HepG2 (cell line): ENCODE data around the gene GPRIN2. TPM values are rescaled to one million over a fixed set of nuclear protein-coding genes. Genes with fewer than 3 reads are reported as not detected.
A peak's percentile ranks its signal among the peaks of the same experiment; 100 is the strongest.

Experiments used
- ATAC-seq: fragments of 200-7000 bp; cut with Tn5 transposase; 3 replicates; pipeline ENCODE4 v1.9.1; 2020; ENCODE audit warnings: mild to moderate bottlenecking, moderate library complexity
- BruUV-seq: library from RNA; stranded (reverse); fragments of 400-500 nt; replicated peaks from 2 replicates; lab custom pipeline; 2021; lab: Mats Ljungman, UMichigan
- CTCF ChIA-PET: fragments of 300-600 bp; formaldehyde crosslinking; extraction: SDS; loops from one replicate; lab custom pipeline; 2021; ENCODE audit warnings: low total read pairs, inconsistent platforms, low intra/inter-chr PET ratio; lab: Yijun Ruan, JAX
- POLR2A ChIA-PET: fragments of 350-600 bp; sonication (Branson Sonifier 250); formaldehyde crosslinking; loops from one replicate; lab custom pipeline; 2020; ENCODE audit warnings: antibody characterized with exemption, inconsistent platforms; lab: Yijun Ruan, JAX
- DNase-seq: peaks from one replicate; pipeline ENCODE4 v3.0.0-alpha.2; 2015; ENCODE audit warnings: low spot score
- FAIRE-seq: peaks from 3 replicates; lab custom pipeline; 2011; peaks lifted over from hg19 to GRCh38; lab: Jason Lieb, UNC
- H2AFZ ChIP-seq: one replicate; pipeline ENCODE4 v1.6.1; 2011; ENCODE audit warnings: low read length, inconsistent platforms
- H3K27ac ChIP-seq: fragments of 300-600 bp; 3 replicates; pipeline ENCODE4 v1.8.0; 2011; ENCODE audit warnings: mixed run types, mild to moderate bottlenecking, mixed read lengths, low read length, inconsistent platforms; ENCODE audit not compliant: insufficient read depth; ENCODE audit errors: extremely low read length
- H3K27me3 ChIP-seq, 2 experiments: fragments of 200-600 bp in 1 of 2; 2 replicates in 1 of 2; 3 replicates in 1 of 2; pipeline versions ENCODE4 v1.6.0 to v1.8.0; 2011; ENCODE audit warnings: low read length in 2 of 2, mild to moderate bottlenecking in 2 of 2, moderate library complexity in 2 of 2, inconsistent platforms in 1 of 2; ENCODE audit not compliant: insufficient read depth in 2 of 2, control insufficient read depth in 1 of 2
- H3K36me3 ChIP-seq, 2 experiments: fragments of 200-600 bp in 1 of 2; replicated peaks in 1 of 2; 2 replicates in 1 of 2; 3 replicates in 1 of 2; pipeline versions ENCODE4 v1.5.1 to v1.8.0; 2011; ENCODE audit warnings: low read length in 2 of 2, inconsistent platforms in 1 of 2; ENCODE audit not compliant: insufficient read depth in 2 of 2, control insufficient read depth in 1 of 2
- H3K4me1 ChIP-seq: 2 replicates; pipeline ENCODE4 v1.5.1; 2012; ENCODE audit warnings: low read length, inconsistent platforms; ENCODE audit not compliant: insufficient read depth
- H3K4me2 ChIP-seq: 2 replicates; pipeline ENCODE4 v1.6.0; 2011; ENCODE audit warnings: low read depth, low read length, inconsistent platforms
- H3K4me3 ChIP-seq, 3 experiments: fragments of 200-600 bp in 1 of 3; sonication (generic), shearing (Covaris generic) in 1 of 3; replicated peaks in 1 of 3; 2 replicates each; pipeline ENCODE4 v1.5.1; 2011 to 2016; ENCODE audit warnings: low read length in 3 of 3, inconsistent platforms in 2 of 3, low read depth in 2 of 3, mild to moderate bottlenecking in 2 of 3, control low read depth in 1 of 3, mixed read lengths in 1 of 3; ENCODE audit not compliant: insufficient read depth in 1 of 3
- H3K79me2 ChIP-seq: one replicate; pipeline ENCODE4 v1.6.1; 2011; ENCODE audit warnings: low read length, inconsistent platforms; ENCODE audit not compliant: insufficient read depth
- H3K9ac ChIP-seq: 2 replicates; pipeline ENCODE4 v1.6.0; 2011; ENCODE audit warnings: mild to moderate bottlenecking, low read depth, low read length, inconsistent platforms; ENCODE audit not compliant: insufficient read depth
- H3K9me3 ChIP-seq: 2 replicates; pipeline ENCODE4 v1.5.1; 2012; ENCODE audit warnings: mild to moderate bottlenecking, low read length
- H4K20me1 ChIP-seq: 2 replicates; pipeline ENCODE4 v1.6.0; 2011; ENCODE audit warnings: inconsistent platforms, mild to moderate bottlenecking, low read length, moderate library complexity; ENCODE audit not compliant: insufficient read depth
- ATM ChIP-seq: fragments of 450-650 bp; IDR thresholded peaks from 2 replicates; pipeline ENCODE4 v1.7.1; 2017; ENCODE audit warnings: mild to moderate bottlenecking, borderline replicate concordance
- CENPT ChIP-seq: sonication (generic); formaldehyde crosslinking; IDR thresholded peaks from 2 replicates; pipeline ENCODE4 v1.8.0; 2022; ENCODE audit warnings: low read depth, mild to moderate bottlenecking, moderate library complexity, missing genetic modification reagents
- CREBL2 ChIP-seq: sonication (generic); formaldehyde crosslinking; IDR thresholded peaks from 2 replicates; pipeline ENCODE4 v1.8.1; 2023; ENCODE audit warnings: missing genetic modification reagents, mild to moderate bottlenecking, borderline replicate concordance
- HNRNPK ChIP-seq: fragments of 200-400 bp; formaldehyde crosslinking; IDR thresholded peaks from 2 replicates; pipeline ENCODE4 v1.6.1; 2018; ENCODE audit warnings: low read length, low read depth, moderate library complexity, mild to moderate bottlenecking; ENCODE audit not compliant: poor library complexity, severe bottlenecking
- MEIS1 ChIP-seq: sonication (generic); formaldehyde crosslinking; IDR thresholded peaks from 2 replicates; pipeline ENCODE4 v1.9.0; 2021; ENCODE audit warnings: mild to moderate bottlenecking, missing genetic modification reagents, moderate library complexity, borderline replicate concordance
- NFIC ChIP-seq: IDR thresholded peaks from 2 replicates; pipeline ENCODE4 v1.6.1; 2012; ENCODE audit warnings: mild to moderate bottlenecking, low read length, inconsistent platforms
- POLR2AphosphoS5 ChIP-seq: IDR thresholded peaks from 2 replicates; pipeline ENCODE4 v1.6.1; 2012; ENCODE audit warnings: low read depth, low read length
- PRDM15 ChIP-seq: sonication (generic); formaldehyde crosslinking; IDR thresholded peaks from 2 replicates; pipeline ENCODE4 v1.4.0; 2020; ENCODE audit warnings: missing genetic modification reagents
- SOX13 ChIP-seq, 3 experiments: fragments of 450-650 bp in 1 of 3; sonication (generic) in 1 of 3; formaldehyde crosslinking in 1 of 3; IDR thresholded peaks in 2 of 3; conservative IDR thresholded peaks in 1 of 3; 2 replicates each; pipeline versions ENCODE4 v1.5.0 to v1.6.1; 2016 to 2020; ENCODE audit warnings: antibody characterized with exemption in 1 of 3, mild to moderate bottlenecking in 1 of 3, missing compliant biosample characterization in 1 of 3, missing genetic modification reagents in 1 of 3, moderate library complexity in 1 of 3
- TFAP4 ChIP-seq: sonication (generic); IDR thresholded peaks from 2 replicates; pipeline ENCODE4 v1.6.1; 2016; ENCODE audit warnings: low read depth, borderline replicate concordance
- ZEB1 ChIP-seq: IDR thresholded peaks from 2 replicates; pipeline ENCODE4 v1.6.1; 2012; ENCODE audit warnings: mild to moderate bottlenecking, low read depth, inconsistent platforms; ENCODE audit not compliant: insufficient replicate concordance
- ZFP36L2 ChIP-seq: sonication (generic); formaldehyde crosslinking; IDR thresholded peaks from 2 replicates; pipeline ENCODE4 v1.4.0; 2020; ENCODE audit warnings: missing genetic modification reagents
- ZNF17 ChIP-seq: sonication (generic); formaldehyde crosslinking; IDR thresholded peaks from 2 replicates; pipeline ENCODE4 v1.5.0; 2020; ENCODE audit warnings: mild to moderate bottlenecking, missing genetic modification reagents
- ZNF251 ChIP-seq: sonication (generic); formaldehyde crosslinking; IDR thresholded peaks from 2 replicates; pipeline ENCODE4 v1.9.0; 2021; ENCODE audit warnings: mild to moderate bottlenecking, missing genetic modification reagents
- ZNF530 ChIP-seq: sonication (generic); formaldehyde crosslinking; IDR thresholded peaks from 2 replicates; pipeline ENCODE4 v1.5.0; 2020; ENCODE audit warnings: low read depth, mild to moderate bottlenecking, missing genetic modification reagents
- ZNF644 ChIP-seq: IDR thresholded peaks from 2 replicates; pipeline ENCODE4 v1.6.1; 2016; ENCODE audit warnings: low read depth
- WGBS: methylation state at CpG from one replicate; pipeline ENCODE4 v1.1.6; 2017; ENCODE audit warnings: low lambda C conversion rate; 5-methylcytosine and 5-hydroxymethylcytosine counted together
- in situ Hi-C: cut with HindIII; loops from 2 replicates; pipeline ENCODE4 v1.10.0; 2017; ENCODE audit warnings: low pct_unique_long_range_greater_than_20kb; ENCODE audit not compliant: extremely low pct_ligation_motif_present
- intact Hi-C: fragments of 100-400 bp; cut with micrococcal nuclease; formaldehyde crosslinking; loops from one replicate; pipeline ENCODE4 v1.10.0; 2022; ENCODE audit not compliant: unreplicated experiment
- polyA plus RNA-seq, 8 experiments: library from polyadenylated mRNA; depleted of rRNA in 3 of 8; stranded (reverse) in 7 of 8; unstranded in 1 of 8; fragments of >200 nt; fragmentation: Illumina TruSeq in 4 of 8; extraction: Trizol in 4 of 8; gene quantifications; 2 replicates each; pipeline versions ENCODE4 v1.2.1 to v1.2.3, GENCODE V29; 2011 to 2016; ENCODE audit warnings: low read depth in 4 of 8, missing spikeins in 1 of 8, mixed read lengths in 1 of 8; ENCODE audit not compliant: insufficient read depth in 1 of 8
- total RNA-seq, 5 experiments: library from RNA; depleted of rRNA; stranded (reverse); fragments of >200 nt; fragmentation: Illumina TruSeq; extraction: Trizol; gene quantifications; 2 replicates each; pipeline ENCODE4 v1.2.3, GENCODE V29; 2016; ENCODE audit warnings: low read depth in 1 of 5

GPRIN2 gene
- total and polyA plus RNA-seq, 2 of the 13 experiments (the other 11 are each of a cell fraction or from before 2014, with no cell fraction given): not detected

GRCh38 chr10:46523119-46523961 lies 33.1 kb downstream of the GPRIN2 start:
- H3K4me2 ChIP-seq: no peak overlapping the region
- 29% methylated on average over 12 of the region's 12 CpGs for WGBS
- H3K9me3 ChIP-seq: no peaks in the 10 kb centered on the region
- H3K79me2 ChIP-seq: no peaks in the 10 kb centered on the region
- ChIA-PET POLR2A (no interaction called here), CTCF (no interaction called here)
- ATAC-seq (peak; percentile 22), FAIRE-seq (no peak), DNase-seq (no peak)
- TF ChIP-seq MEIS1 (CRISPR knock-in tag) (no peak), ZNF644 (CRISPR knock-in tag) (no peak), POLR2AphosphoS5 (no peak), NFIC (no peak), ZEB1 (no peak), HNRNPK (no peak), ATM (no peak), ZFP36L2 (CRISPR knock-in tag) (no peak), ZNF251 (CRISPR knock-in tag) (no peak), CENPT (CRISPR knock-in tag) (no peak), TFAP4 (no peak), CREBL2 (no peak), SOX13 (IDR thresholded peaks at IDR 0.05) (no peak), SOX13 (CRISPR knock-in tag; conservative IDR thresholded peaks at IDR 0.05 in 1 of 2, IDR thresholded peaks at IDR 0.05 in 1 of 2) (no peak), ZNF530 (CRISPR knock-in tag) (no peak), ZNF17 (CRISPR knock-in tag) (no peak), PRDM15 (no peak)
- H3K4me1 ChIP-seq: peaks cover 12% of the 10 kb centered on the region
- H3K4me3 ChIP-seq: no peak overlapping the region
- H3K27ac ChIP-seq: no peak overlapping the region
- intact Hi-C loops (no loop called here), in situ Hi-C loops (no loop called here)
- H3K9ac ChIP-seq: no peak overlapping the region
- BruUV-seq: no TSS peak
- peaks cover 3 to 15% of the 10 kb centered on the region in 2 experiments; a peak in 4 of 5 replicates for H3K27me3 ChIP-seq
- no peaks in the 10 kb centered on the region for H4K20me1 ChIP-seq
- H2AFZ ChIP-seq: no peak overlapping the region
- no peaks in the 10 kb centered on the region for H3K36me3 ChIP-seq
